ENCODE data around the gene GBP1.

DNA sequence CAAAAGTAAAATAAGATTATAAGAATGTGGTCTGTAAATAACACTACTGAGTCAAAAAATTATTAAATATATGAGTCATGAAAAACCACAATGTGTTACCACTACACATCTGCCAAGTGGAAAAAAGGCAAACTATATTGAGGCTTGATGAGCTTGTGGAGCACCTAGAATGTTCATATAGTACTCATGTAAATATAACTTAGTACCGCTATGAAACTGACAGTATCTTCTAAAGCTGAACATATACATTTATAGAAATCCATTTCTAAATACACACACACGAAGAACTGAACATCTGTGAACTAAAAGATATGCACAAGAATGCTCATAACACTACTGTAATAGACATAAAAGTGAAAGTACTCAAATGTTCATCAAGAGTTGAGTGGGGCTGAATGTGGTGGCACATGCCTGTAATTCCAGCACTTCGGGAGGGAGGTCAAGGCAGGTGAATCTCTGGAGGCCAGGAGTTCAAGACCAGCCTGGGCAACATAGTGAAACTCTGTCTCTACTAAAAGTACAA is 23.8 kb downstream of the GBP1 start:
- no peak for TF ChIP-seq POLR2A (IDR thresholded peaks at IDR 0.05; ENCODE audit: control extremely low read depth in 1 of 2, low read depth in 2 of 2, low read length in 2 of 2)
- TF ChIP-seq HDAC6 (IDR thresholded peaks at IDR 0.05; ENCODE audit: low read depth, low read length): no peak
- TF ChIP-seq, protein P1, sequence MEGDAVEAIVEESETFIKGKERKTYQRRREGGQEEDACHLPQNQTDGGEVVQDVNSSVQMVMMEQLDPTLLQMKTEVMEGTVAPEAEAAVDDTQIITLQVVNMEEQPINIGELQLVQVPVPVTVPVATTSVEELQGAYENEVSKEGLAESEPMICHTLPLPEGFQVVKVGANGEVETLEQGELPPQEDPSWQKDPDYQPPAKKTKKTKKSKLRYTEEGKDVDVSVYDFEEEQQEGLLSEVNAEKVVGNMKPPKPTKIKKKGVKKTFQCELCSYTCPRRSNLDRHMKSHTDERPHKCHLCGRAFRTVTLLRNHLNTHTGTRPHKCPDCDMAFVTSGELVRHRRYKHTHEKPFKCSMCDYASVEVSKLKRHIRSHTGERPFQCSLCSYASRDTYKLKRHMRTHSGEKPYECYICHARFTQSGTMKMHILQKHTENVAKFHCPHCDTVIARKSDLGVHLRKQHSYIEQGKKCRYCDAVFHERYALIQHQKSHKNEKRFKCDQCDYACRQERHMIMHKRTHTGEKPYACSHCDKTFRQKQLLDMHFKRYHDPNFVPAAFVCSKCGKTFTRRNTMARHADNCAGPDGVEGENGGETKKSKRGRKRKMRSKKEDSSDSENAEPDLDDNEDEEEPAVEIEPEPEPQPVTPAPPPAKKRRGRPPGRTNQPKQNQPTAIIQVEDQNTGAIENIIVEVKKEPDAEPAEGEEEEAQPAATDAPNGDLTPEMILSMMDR (IDR thresholded peaks at IDR 0.05; ENCODE audit: control extremely low read depth in 1 of 3, insufficient read depth in 1 of 3, low read depth in 1 of 3, low read length in 3 of 3): no peak
- no peak for TF ChIP-seq POU5F1 (IDR thresholded peaks at IDR 0.05; ENCODE audit: low read depth, low read length)
- TF ChIP-seq RNF2 (IDR thresholded peaks at IDR 0.05; ENCODE audit: borderline replicate concordance, low read depth, low read length, missing control alignments, poor library complexity, severe bottlenecking): no peak
- TF ChIP-seq SRF (IDR thresholded peaks at IDR 0.05; ENCODE audit: low read depth, low read length): no peak
- no peak for TF ChIP-seq FOSL1 (IDR thresholded peaks at IDR 0.05; ENCODE audit: insufficient read depth, low read depth, low read length)
- TF ChIP-seq POLR2AphosphoS5 (IDR thresholded peaks at IDR 0.05; ENCODE audit: low read depth, low read length): no peak
- no peak for TF ChIP-seq SIN3A (conservative IDR thresholded peaks at IDR 0.05 in 1 of 2, IDR thresholded peaks at IDR 0.05 in 1 of 2; ENCODE audit: low read depth in 1 of 2, low read length in 2 of 2)
